HG03066 (cell line): Measurements from ENCODE around the gene ARHGEF1.
"Not testable (repeated sequence)": the region's sequence is repeated elsewhere in the genome, so short reads cannot be mapped to it uniquely, and the experiment has no call there.

ENCODE experiments used
- ATAC-seq: cut with Tn5 transposase; IDR thresholded peaks from one replicate; pipeline ENCODE4 v1.9.1; 2021; ENCODE audit warnings: low read depth; ENCODE audit not compliant: unreplicated experiment

ARHGEF1 gene

DNA sequence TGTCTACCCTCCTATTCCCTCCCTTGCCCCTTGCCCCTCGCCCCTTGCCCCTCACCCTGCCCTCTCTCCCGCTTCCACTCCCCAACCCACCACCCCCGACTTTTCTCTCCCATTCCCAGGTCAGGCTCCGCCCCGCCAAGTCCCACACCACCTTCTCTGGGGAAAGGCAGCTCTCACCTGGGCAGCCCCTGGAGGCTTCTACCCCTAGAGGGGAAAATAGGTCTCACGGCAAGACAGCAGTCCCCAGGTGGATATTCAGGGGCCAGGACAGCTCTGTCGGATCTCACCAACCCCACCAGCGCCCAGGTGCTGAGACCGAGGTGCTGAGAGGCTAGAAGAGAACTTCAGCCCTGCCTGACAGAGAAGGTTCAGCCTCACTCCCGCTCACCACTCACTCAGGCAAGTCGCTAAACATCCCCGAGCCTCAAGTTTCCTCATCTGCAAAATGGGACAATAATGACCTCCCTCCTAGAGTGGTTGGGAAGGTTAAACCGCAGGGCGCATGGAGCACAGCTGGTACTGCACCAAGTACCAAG is 46.6 kb downstream of the ARHGEF1 start:
- no peak for ATAC-seq

DNA sequence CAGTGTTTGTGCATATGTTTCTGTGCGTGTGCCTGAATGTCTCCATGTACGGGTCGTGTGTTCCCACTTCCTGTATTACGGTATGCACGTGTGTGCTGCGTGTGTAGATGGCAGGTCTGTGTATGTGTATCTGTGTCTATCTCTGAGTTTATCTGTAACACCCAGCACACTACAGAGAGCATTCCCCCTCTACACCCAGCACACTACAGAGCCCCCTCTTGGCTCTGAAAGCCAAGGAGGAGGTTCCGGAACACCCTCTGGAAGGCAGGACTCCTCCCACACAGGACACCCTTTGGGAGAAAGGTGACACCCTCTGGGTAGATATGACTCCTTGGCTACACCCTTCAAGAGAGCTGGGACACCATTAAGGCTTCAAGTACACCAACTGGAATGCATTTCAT is 47.3 kb downstream of the ARHGEF1 start:
- ATAC-seq = no peak

DNA sequence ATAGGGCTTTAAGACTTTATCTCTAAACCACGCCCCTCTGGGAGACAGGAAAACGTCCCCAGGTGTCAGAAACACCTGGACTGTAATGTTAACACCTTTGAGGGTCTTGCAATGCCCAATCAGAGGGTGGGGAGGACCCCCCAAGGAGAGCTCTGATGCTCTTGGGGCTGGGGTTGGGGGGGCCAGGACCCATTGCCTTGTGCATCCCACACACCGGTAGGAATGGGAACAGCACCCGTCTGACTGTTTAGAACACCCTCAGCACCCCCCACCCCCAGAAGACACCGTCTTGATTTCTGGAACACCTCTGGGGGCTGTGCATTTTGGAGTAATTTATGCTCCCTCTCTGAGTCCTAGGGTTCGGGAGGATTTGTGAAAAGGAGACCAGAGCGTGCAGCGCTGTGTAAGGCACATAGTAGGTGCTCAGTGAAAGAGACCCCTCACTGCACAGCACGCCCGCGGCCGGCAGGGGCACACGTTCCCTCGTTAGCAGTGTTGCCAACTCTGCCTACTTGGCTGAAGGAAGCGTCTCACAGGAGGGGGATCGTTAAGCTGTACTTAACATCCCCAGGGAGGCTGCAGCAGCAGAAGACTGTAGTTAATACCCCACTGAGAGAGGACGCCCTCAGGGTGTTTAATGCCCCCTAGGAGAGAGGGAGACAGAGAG is 48.1 kb downstream of the ARHGEF1 start:
- no peak for ATAC-seq

DNA sequence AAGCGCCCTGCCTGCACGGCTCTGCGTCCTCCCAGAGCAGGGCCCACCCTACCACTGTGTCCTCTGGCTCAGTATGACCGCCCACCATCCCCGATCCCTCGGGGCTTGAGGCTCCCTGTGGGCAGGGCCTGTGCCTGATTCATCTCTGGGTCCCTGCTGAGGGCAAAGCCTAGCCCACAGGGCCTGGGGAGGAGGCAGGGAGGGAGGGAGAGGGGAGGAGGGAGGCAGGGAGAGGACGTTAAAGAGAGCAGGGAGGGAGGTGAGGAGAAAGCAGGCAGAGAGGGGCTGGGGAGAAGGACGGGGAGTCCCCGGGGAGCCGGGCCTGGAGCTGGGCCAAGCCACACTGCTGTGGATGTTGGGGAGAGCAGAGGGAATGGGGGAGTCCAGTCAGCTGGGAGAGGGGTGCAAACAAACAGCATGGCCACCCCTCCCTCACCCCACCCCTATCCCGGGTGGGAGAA is 49.3 kb downstream of the ARHGEF1 start:
- no peak for ATAC-seq

DNA sequence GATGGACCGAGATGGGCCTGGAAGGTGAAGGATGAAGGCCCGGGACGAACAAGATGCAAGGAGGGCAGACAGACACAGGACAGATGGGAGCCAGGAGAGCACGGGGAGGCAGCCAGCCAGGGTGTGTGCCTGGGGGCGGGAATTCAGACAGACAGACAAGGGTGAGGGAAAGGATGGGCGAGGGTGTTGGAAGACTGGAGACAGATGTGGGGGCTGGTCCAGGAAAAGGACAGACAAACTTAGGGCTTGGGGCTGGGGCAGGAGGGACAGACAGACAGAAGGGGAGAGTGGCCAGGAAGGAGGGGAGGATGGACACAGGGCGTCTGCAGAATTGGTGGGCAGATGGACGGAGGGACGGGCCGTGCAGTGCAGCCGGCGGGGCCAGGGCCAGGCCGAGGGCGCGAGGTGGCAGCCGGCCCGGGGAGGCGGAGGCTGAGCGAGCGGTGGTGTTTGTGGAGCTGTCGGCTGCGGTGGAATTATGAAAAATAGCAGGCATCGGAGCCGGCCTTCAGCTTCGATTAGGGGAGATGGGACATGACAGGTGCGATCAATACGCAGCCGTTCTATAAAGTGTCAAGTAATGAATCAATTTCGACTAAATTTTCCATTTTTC is 49.8 kb downstream of the ARHGEF1 start:
- no peak for ATAC-seq

DNA sequence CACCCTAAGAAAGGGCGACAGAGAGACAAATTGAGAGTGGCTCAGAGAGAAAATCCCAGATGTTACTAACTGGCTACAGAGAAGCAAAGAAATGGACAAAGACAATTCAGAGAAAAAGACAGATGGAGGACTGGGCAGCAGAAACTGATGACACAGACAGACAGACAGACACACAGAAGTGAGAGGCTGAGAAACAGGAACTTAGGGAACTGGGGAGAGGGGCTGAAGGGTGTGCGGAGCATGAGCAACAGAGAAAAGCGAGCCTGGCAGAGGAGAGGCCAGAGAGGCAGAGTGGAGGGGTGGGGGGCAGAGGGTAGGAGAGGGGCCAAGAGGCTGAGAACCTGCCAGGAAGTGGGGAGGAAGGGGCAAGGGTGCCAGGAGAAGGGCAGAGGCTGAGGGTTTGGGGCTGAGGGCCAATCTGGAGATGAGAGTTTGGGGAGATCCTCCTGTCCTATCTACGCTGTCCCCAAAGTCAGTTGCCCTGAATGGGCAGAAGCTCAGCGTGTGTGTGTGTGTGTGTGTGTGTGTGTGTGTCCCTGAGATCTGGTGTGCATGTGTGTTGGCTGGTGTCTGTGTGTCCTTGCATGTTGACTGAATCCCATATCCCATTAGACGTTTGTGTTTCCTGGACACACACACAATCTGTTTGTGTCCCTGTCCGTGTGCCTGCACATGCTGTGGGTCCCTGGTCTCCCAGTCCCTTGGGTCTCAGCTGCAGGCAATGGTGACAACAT is 50.9 kb downstream of the ARHGEF1 start:
- no peak for ATAC-seq

DNA sequence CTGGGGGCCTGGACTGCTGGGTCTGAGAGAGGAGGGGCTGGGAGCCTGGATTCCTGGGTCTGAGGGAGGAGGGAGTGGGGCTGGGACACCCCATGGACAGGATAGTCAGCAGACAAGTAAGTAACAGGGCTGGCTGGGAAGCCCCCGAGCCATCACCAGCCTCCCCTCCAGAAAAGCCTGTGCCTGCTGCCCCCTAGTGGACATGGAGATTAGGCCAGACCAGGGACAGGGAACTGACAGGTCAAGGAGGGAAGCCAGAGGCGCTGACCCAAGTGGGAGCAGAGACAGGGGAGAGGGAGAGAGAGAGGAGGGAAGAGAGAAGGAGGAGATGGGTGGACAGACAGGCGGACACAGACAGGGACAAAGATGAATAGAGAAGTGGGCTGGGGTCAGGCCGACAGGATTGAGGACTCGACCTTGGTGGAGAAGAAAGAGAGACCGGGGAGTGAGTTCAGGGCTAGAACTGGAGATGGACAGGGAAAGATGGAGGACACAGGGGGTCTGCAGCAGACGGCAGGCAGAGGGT is 51.9 kb downstream of the ARHGEF1 start:
- no peak for ATAC-seq

DNA sequence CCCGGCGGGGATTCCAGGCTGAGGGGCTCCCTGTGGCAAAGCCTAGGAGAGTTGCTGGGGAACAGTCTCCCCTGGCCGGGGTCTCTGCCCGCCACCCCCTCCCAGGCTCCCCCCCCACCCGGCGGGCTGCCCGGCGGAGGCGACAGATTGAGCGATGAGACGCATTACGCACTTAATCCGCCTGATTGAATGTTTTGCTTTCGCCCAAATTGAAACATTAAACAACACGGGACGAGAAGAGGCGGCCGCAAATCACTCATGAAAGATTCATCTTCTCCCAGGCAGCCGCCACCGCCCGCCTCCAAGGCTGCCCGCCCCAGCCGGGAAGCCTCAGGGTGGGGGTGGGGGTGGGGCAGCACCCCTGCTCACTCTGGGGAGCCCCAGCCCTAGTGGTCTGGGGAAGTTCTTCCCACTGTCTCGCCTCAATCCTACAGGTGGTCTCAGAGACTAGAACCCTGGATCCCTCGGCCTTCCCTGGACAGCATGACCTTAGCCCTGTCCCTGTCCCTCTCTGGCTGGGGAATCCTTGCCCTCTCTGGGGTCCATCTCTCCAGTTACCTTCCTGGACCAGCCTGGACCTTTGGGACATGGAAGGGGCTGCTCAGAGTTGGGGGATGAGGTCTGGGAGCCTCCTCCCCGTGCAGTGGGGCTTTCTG is 52.9 kb downstream of the ARHGEF1 start:
- no peak for ATAC-seq

DNA sequence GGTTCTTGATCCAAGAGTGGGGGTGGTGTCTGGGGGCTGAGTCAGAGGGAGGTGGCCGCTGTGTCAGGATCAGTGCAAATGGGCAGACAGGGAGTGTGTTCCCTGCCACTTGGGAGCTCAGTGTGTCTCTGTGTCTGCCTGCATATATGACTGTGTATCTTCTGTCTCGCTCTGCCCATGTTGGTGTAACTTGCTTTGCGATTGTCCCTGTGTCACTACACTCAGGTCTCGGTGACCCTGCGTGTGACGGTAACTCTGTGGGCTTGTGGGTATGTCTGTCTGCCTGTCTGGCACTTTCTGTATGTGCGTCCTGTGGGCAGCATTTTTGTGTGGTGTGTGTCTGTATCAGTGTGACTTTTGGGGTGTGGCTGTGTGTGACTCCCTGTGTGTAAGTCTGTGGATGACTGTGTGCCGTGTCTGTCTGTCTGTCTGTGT is 53.4 kb downstream of the ARHGEF1 start:
- no peak for ATAC-seq

DNA sequence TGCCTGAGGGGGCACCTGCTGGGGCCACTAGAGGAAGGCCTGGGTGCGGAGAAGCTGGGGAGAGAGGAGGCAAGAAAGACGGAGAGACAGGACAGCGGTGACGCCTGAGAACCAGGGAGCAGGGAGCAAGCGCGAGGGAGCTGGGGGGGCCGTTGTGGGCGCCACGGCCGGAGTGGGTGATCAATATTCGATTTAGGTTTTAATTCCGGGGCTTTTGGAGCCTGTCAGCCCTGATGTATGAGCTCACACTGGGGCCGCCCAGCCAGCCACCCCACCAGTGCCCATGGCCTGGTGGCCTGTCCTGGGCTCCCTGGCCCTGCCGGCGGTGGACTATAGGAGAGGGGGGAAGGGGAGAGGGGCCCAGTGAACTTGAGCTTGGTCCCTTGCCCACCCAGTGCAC is 54.0 kb downstream of the ARHGEF1 start:
- no peak for ATAC-seq

DNA sequence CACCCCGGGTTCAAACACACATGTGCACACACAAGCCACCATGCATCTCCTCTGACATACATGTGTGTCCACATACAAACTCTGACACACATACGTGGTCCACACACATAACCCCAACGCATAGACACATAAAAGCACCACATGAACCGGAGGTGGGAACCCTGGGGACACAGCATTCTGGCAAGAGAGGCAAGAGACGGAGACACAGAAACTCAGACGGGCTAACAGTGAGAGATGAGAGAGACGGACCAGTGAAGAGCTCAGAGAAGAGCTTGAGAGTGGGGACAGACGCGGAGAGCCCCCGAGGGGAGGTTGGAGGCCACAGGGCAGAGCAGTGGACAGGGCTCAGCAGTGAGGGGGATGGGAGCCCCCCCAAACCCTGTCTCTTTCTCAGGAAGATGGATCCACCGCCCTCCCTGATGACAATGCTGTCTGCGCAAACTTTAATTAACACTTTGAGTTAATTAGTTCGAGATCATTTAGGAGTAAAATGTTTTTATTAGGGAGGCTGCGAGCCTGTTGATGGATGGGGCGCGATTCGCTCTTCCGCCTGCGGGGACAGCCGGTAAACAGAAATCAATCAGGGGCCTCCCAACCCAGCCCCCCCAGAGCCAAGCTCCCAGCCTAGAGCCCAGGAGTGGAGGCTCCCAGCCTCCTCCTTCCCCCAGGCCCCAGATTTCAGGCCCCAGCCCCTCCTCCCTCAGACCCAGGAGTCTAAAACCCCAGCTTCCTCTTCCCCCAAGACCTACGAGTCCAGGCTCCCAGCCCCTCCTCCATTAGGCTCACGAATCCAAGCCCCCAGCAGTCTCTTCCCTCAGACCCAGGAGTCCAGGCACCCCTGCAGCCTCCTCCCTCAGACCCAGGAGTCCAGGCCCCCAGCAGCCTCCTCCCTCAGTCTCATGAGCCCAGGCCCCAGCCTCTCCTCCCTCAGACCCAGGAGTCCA is 54.8 kb downstream of the ARHGEF1 start:
- ATAC-seq = no peak

DNA sequence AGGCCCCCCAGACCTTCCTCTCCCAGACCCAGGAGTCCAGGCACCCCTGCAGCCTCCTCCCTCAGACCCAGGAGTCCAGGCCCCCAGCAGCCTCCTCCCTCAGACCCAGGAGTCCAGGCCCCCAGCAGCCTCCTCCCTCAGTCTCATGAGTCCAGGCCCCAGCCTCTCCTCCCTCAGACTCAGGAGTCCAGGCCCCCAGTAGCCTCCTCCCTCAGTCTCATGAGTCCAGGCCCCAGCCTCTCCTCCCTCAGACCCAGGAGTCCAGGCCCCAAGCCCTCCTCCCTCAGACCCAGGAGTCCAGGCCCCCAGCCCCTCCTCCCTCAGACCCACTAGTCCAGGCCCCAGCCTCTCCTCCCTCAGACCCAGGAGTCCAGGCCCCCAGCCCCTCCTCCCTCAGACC is 56.2 kb downstream of the ARHGEF1 start:
- not testable (repeated sequence) for ATAC-seq

DNA sequence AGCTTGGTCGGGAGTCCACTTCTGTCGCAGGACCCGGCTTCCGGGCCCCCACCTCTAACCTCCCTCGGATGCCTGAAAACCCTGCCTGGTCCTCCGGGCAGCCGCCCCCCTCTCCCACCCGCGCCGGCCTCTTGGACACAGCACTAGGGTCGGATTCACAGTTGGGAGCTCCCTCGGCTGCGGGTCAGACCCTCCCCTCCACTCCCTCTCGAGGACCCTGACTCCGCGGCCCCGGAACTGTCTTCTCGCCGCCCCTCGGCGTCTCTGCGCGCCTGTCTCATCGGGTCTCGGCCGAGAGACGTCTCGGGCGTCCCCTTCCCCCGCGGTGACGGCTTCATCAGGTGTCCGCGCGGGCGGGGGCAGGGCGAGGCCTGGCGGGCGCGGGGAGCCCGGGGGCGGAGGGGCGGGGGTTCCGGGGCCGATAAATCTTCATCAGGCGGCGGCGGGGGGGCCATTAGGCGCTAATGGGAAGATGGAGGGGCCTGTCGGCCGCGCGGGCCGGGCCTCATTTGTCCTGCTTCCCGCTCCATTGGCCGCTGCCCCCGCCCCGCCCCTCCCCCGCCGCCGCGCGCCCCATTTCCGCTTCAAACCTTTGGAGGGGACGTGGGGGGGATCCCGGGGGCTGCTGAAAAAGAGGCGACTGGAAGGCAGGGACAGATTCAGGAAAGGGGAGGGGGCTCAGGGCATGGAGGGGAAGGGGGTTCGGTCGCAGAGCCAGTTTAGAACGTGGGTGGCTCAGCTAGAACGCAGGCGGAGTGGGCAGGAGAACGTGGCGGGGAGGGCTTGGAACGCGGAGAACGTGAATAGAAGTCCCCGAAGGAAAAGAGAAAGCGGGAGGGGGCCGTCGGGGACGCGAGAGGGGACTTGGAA is 57.1 kb downstream of the ARHGEF1 start:
- ATAC-seq = no peak

DNA sequence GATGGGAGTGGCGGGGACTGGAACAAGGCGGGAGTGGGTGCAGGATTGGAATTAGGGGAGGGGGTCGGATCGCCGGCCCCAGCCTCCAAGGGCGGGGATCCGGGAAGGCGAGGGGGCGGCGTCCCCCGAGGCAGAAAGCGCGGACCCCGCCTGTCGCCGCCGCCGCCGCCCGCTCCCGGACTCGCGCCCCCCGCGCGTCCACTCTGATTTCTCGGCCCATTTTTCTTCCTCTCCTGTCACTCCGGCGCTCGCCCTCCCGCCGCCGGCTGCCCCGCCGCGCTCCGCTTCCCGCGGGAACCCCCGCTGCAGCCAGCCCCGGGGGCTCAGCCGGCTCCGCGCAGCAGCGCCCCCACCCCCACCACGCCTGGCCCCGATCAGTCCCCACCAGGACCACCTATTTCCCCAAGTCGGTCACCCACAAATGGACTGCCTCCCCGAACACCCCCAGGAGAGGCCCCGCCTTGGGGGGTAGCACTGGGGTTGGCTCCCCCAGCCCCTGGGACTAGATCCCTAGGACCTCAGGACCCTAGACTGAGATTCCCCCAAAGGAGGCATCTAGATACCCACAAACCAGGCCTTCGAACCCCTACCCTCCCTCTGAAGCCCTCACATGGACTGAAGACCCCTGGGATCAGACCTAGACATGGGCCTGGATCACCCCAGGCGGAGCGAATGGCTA is 57.9 kb downstream of the ARHGEF1 start:
- ATAC-seq = no peak

DNA sequence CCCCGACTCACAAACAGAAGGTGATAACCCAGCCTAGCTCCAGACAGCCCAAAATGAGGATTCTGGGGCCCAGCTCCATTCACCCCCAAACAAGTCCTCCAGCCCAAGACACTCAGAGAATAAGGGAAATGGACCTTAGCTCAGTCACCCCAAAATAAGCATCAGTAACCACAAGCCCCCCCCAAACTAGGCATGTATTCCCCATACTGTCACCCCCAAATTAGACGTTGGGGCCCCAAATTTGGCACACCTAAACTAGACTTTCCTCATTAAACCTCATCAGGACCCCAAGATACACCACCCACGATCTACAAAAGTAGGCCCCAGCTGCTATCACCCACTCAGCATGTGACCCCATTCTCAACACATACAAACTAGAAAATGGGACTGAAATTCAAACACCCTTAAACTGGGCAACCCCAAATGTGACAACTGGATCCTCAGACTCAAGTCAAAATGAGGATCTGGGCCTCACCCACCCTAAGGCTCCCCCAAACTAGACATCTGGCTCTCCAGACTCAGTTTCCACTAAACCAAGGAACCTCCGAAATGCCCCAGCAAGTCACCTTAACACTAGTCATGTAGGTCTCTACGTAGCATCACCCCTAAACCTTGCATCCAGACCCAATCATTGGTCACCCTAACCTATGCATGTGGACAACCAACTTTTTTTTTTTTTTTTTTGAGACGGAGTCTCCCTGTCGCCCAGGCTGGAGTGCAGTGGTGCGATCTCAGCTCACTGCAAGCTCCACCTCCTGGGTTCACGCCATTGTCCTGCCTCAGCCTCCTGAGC is 58.6 kb downstream of the ARHGEF1 start:
- ATAC-seq = no peak

DNA sequence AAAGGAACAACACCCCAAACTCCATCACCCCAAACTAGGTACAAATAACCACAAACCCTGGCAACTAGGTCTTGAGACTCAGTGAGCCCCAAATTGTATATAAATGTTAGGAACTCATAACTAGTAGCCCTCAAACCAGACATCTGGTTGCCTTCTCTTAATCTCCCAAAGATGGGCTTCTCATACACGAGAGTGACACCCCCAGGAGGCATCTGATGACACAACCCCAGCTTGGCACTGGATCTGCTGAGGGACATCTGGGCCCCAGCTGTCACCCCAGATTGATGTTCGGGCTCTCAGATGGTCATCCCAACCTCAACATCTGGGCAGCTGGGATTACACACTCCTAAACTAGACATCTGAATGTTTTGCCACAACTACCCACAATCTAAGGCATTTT is 61.4 kb downstream of the ARHGEF1 start:
- no peak for ATAC-seq

DNA sequence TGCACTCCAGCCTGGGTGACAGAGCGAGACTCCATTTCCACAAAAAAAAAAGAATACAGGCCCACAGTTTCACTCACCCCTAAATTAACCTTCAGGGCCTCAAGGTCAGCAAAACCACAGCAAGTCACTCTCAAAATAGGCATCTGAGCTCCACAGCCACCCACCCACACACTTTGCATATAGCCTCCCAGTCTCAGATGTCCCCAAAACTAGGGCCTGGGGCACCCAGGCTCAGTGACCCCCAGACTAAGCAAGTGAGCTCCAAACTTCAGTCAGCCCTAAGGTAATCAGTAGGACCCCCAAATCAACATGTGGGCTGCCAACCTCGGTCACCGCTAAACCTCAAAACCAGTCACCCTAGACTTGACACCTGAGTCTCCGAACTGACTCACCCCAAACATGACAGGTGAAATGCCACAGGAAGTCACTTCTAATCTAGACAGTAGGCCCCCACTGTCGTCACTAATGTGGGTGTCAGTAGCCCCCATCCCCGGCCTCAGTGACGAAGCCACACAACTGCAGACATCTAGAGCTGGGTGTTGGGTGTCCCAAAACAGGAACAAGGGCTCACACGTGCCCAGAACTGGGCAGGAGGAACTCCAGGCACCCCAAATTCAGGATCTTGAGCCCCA is 62.3 kb downstream of the ARHGEF1 start:
- ATAC-seq = peak; percentile 71
